CD4-positive, CD25-positive, alpha-beta regulatory T cell (primary cell): ENCODE measurements around the gene ETV6. TPM values are rescaled to one million over a fixed set of nuclear protein-coding genes. Genes with fewer than 3 reads are reported as not detected.
A peak's percentile ranks its signal among the peaks of the same experiment; 100 is the strongest.

Experiments
- ATAC-seq, 2 donors: fragments of 150-1000 bp; cut with Tn5 transposase; one replicate each; pipeline ENCODE4 v1.10.0; 2021; ENCODE audit warnings: low read depth in 2 of 2, moderate number of reproducible peaks in 2 of 2, moderate library complexity in 1 of 2
- DNase-seq, 3 donors: peaks; one replicate each; pipeline versions ENCODE4 v3.0.0 to v3.0.0-alpha.2; 2012 to 2022; ENCODE audit warnings: mixed read lengths in 1 of 3
- H3K27ac ChIP-seq: one replicate; pipeline ENCODE4 v1.7.0; 2013; ENCODE audit warnings: mild to moderate bottlenecking, low read length; ENCODE audit not compliant: insufficient read depth, poor library complexity, severe bottlenecking
- H3K27me3 ChIP-seq: one replicate; pipeline ENCODE4 v1.7.0; 2013; ENCODE audit warnings: low read length; ENCODE audit not compliant: control insufficient read depth, insufficient read depth
- H3K36me3 ChIP-seq: one replicate; pipeline ENCODE4 v1.7.0; 2013; ENCODE audit warnings: mild to moderate bottlenecking, low read length, moderate library complexity; ENCODE audit not compliant: control insufficient read depth, insufficient read depth
- H3K4me1 ChIP-seq: 2 replicates; pipeline ENCODE4 v1.7.0; 2013; ENCODE audit warnings: mild to moderate bottlenecking, low read length; ENCODE audit not compliant: insufficient read depth, control insufficient read depth, poor library complexity, severe bottlenecking
- H3K4me3 ChIP-seq: one replicate; pipeline ENCODE4 v1.7.0; 2013; ENCODE audit warnings: low read depth, mild to moderate bottlenecking, low read length, moderate library complexity
- H3K9me3 ChIP-seq, 2 experiments: 1 replicate in 1 of 2; 2 replicates in 1 of 2; pipeline ENCODE4 v1.7.0; 2013; ENCODE audit warnings: low read length in 2 of 2, mild to moderate bottlenecking in 1 of 2, moderate library complexity in 1 of 2; ENCODE audit not compliant: control insufficient read depth in 2 of 2
- H3K27ac Mint-ChIP-seq, 3 donors: one replicate each; pipeline ENCODE4 v1.8.0; 2020 to 2022; ENCODE audit warnings: mild to moderate bottlenecking in 3 of 3, mixed read lengths in 3 of 3, moderate library complexity in 2 of 3
- H3K27me3 Mint-ChIP-seq: one replicate; pipeline ENCODE4 v1.8.0; 2022; ENCODE audit warnings: mild to moderate bottlenecking, mixed read lengths
- H3K36me3 Mint-ChIP-seq: one replicate; pipeline ENCODE4 v1.8.0; 2020; ENCODE audit warnings: mixed read lengths
- H3K4me1 Mint-ChIP-seq, 4 donors: one replicate each; pipeline ENCODE4 v1.8.0; 2020 to 2022; ENCODE audit warnings: mixed read lengths in 4 of 4, mild to moderate bottlenecking in 1 of 4
- H3K4me3 Mint-ChIP-seq, 4 donors: one replicate each; pipeline ENCODE4 v1.8.0; 2020 to 2022; ENCODE audit warnings: mild to moderate bottlenecking in 4 of 4, mixed read lengths in 4 of 4, moderate library complexity in 3 of 4
- H3K9me3 Mint-ChIP-seq, 7 donors: one replicate each; pipeline ENCODE4 v1.8.0; 2020 to 2022; ENCODE audit warnings: mixed read lengths in 7 of 7, mild to moderate bottlenecking in 3 of 7, moderate library complexity in 2 of 7
- polyA plus RNA-seq, 4 donors: library from polyadenylated mRNA; unstranded; fragments of 300-500 nt; fragmentation: Illumina TruSeq; gene quantifications; one replicate each; pipeline ENCODE4 v1.2.3, GENCODE V29; 2021
- total RNA-seq: library from RNA; stranded (reverse); gene quantifications from one replicate; pipeline ENCODE4 v1.2.3, GENCODE V29; 2022

Gene ETV6
- total and polyA plus RNA-seq, 5 donors from 2014 or later = 2.5 to 62.5 (median 4.1) TPM

DNA sequence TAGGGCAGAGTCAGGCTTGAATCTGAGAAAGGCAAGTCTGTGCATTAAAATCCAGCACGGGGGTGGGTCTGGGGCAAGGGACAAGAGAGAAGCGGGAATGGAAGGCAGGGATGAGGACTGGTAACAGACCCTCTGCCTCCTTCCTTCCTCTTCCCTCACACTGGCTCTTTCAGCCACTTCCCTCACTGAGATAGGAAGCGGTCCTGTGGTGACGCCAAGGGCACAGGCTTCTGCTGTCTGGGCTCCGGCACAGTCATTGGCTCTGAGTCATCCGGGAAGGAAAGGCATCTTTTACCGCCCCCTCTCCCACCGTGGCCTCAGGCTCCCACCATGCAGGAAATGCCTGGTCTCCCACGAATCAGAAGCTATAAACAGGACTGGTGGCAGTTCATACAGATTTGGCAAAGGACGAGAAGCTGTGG is 70.2 kb downstream of the ETV6 start:
- peaks cover 0 to 24% (median 12%) of the 10 kb centered on the region in 4 donors for H3K4me1 Mint-ChIP-seq
- ATAC-seq = peak; percentile 37 to 62
- H3K9me3 Mint-ChIP-seq = peaks cover 0 to under 1% (median 0%) of the 10 kb centered on the region in 7 donors
- Histone ChIP-seq H3K36me3 (no peaks in the 10 kb centered on the region), H3K27ac (no peak overlapping the region), H3K9me3 (no peaks in the 10 kb centered on the region), H3K27me3 (no peaks in the 10 kb centered on the region), H3K4me1 (no peaks in the 10 kb centered on the region), H3K4me3 (no peak overlapping the region)
- H3K27ac Mint-ChIP-seq = peak overlapping the region in 2 of 3 donors; percentile 27 to 48
- H3K27me3 Mint-ChIP-seq = no peaks in the 10 kb centered on the region
- no peak for DNase-seq
- H3K4me3 Mint-ChIP-seq = no peak overlapping the region
- peaks cover 10% of the 10 kb centered on the region for H3K36me3 Mint-ChIP-seq

DNA sequence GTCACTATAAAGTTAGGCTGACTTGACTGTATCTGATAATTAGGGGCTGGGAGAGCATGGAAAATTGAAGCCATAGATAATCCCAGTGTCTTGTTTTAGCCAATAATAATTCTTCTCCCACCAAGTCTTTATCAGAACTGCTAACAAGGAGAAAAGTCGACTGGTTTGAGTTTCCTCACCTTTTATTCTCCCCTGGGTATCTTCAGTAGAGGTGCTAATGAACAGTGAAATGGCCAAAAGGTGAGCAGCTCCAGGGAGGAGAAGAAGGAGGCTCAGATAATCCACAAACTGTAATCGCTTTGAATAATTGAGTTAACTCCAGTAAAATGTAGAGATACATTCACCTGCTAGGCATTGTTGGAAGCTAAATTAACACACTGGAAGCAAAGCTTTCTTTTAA is 72.6 kb downstream of the ETV6 start:
- Histone ChIP-seq H3K27ac (no peak overlapping the region), H3K4me3 (no peak overlapping the region), H3K9me3 (no peaks in the 10 kb centered on the region), H3K4me1 (peaks cover 10% of the 10 kb centered on the region), H3K36me3 (no peaks in the 10 kb centered on the region), H3K27me3 (no peaks in the 10 kb centered on the region)
- H3K4me1 Mint-ChIP-seq = peaks cover 10 to 37% (median 18%) of the 10 kb centered on the region in 4 donors
- H3K27ac Mint-ChIP-seq = peak overlapping the region in 1 of 3 donors; percentile 20
- H3K27me3 Mint-ChIP-seq = no peaks in the 10 kb centered on the region
- ATAC-seq (no peak), DNase-seq (no peak)
- peaks cover 12% of the 10 kb centered on the region for H3K36me3 Mint-ChIP-seq
- H3K9me3 Mint-ChIP-seq = peaks cover 0 to 4% (median 0%) of the 10 kb centered on the region in 7 donors
- no peak overlapping the region for H3K4me3 Mint-ChIP-seq

DNA sequence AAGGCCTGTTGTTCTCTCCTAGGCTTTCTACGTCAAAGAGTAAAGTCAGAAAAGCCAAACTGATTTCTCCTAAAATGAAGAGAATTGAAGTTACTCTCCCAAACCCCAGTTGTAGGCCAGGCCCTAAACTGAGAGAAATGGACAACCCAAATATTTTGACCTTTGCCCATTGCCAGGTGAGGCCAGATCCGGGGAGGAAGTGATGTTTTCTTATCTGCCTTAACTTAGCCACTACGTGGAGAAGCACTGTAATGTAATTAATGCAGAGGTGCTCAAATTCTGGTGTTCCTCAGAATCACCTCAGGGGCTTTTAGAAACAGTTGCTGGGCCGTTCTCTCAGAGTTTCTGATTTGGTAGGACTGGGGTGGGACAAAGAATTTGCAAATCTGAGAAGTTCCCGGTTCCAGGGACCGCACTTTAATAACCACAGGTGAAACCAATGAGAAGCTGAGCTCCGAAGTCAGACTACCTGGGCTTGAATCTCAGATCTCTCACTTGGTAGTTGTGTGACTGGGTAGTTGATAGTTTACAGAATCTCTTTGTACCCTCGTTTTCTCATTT is 73.2 kb downstream of the ETV6 start:
- Mint-ChIP-seq H3K4me1 (peaks cover 14 to 42% (median 21%) of the 10 kb centered on the region in 4 donors), H3K9me3 (peaks cover 0 to 4% (median 0%) of the 10 kb centered on the region in 7 donors), H3K36me3 (peaks cover 11% of the 10 kb centered on the region), H3K27ac (peak overlapping the region in 2 of 3 donors; percentile 20 to 31), H3K4me3 (no peak overlapping the region), H3K27me3 (no peaks in the 10 kb centered on the region)
- DNase-seq (no peak), ATAC-seq (no peak)
- Histone ChIP-seq H3K36me3 (no peaks in the 10 kb centered on the region), H3K27ac (no peak overlapping the region), H3K4me1 (peaks cover 10% of the 10 kb centered on the region), H3K27me3 (no peaks in the 10 kb centered on the region), H3K4me3 (no peak overlapping the region), H3K9me3 (no peaks in the 10 kb centered on the region)

DNA sequence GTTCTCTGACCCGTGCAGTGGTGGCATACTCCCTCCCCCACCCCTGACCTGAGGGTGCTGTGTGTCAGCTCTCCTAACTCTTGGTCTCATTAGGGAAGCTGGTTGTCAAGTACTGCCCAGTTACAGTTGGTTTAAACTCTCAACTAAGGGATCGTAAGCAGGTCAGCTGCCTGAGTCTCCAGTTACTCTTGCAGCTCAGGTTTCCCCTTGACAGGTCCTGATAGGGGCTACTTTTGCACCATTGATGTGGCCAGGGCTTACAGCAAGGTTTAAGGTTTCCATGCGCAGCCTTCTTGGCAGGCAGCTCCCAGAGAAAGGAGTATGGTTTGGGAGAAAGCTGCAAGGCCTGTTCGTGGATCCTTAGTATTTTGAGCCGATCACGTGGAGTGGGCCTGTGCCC is 74.5 kb downstream of the ETV6 start:
- Mint-ChIP-seq H3K27me3 (no peaks in the 10 kb centered on the region), H3K36me3 (peaks cover 9% of the 10 kb centered on the region), H3K9me3 (peaks cover 0 to 4% (median 0%) of the 10 kb centered on the region in 7 donors), H3K4me3 (no peak overlapping the region), H3K4me1 (peaks cover 20 to 49% (median 22%) of the 10 kb centered on the region in 4 donors), H3K27ac (peak overlapping the region in 2 of 3 donors; percentile 2 to 28)
- Histone ChIP-seq H3K9me3 (no peaks in the 10 kb centered on the region), H3K4me1 (peaks cover 10% of the 10 kb centered on the region), H3K27me3 (no peaks in the 10 kb centered on the region), H3K4me3 (no peak overlapping the region), H3K27ac (no peak overlapping the region), H3K36me3 (no peaks in the 10 kb centered on the region)
- no peak for DNase-seq
- ATAC-seq = no peak

DNA sequence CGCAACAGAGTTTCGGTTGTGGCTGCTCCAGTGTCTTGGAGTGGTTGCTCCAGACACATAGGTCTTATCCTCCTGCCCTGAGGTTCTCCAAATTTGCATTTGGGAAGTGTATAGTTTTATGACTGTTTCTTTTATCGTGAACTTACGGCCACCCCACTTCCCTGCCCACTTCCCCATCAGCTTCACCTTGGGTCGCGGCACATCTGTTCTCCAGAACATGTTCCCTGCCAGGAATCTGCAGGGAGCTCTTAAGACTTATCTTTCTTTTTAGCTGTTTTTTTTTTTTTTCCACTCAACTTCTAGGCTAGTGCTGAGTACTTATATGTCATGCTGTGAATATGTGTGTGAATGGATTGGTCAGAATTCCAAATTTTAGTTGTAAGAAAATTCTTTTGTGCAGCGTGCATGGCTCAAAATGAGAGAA is 75.4 kb downstream of the ETV6 start:
- peaks cover 0 to 4% (median 0%) of the 10 kb centered on the region in 7 donors for H3K9me3 Mint-ChIP-seq
- DNase-seq (no peak), ATAC-seq (no peak)
- H3K4me1 ChIP-seq = peaks cover 14% of the 10 kb centered on the region
- no peak overlapping the region for H3K27ac ChIP-seq
- H3K4me3 ChIP-seq = no peak overlapping the region
- no peaks in the 10 kb centered on the region for H3K27me3 Mint-ChIP-seq
- H3K4me3 Mint-ChIP-seq = no peak overlapping the region
- no peaks in the 10 kb centered on the region for H3K36me3 ChIP-seq
- peaks cover 27 to 50% (median 31%) of the 10 kb centered on the region in 4 donors for H3K4me1 Mint-ChIP-seq
- no peaks in the 10 kb centered on the region for H3K9me3 ChIP-seq
- H3K36me3 Mint-ChIP-seq = peaks cover 7% of the 10 kb centered on the region
- H3K27ac Mint-ChIP-seq = peak overlapping the region in 1 of 3 donors; percentile 11
- no peaks in the 10 kb centered on the region for H3K27me3 ChIP-seq

DNA sequence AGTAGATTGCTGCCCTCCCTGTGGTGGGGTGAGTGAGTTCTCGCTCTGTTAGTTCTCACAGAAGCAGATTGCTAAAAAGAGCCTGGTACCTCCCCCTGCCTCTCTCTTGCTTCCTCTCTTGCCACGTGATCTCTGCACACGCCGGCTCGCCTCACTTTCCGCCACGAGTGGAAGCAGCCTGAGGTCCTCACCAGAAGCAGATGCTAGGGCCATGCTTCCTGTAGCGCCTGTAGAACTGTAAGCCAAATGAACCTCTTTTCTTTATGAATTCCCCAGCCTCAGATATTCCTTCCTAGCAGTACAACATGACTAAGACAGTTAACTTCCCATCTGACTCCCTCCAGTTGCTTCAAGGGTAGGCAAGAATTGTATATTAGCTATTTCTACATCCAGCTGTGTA is 76.2 kb downstream of the ETV6 start:
- H3K4me1 Mint-ChIP-seq = peaks cover 33 to 54% (median 34%) of the 10 kb centered on the region in 4 donors
- DNase-seq (no peak), ATAC-seq (no peak)
- peaks cover 7% of the 10 kb centered on the region for H3K36me3 Mint-ChIP-seq
- peak overlapping the region; percentile 1 to 54 (median 5) for H3K27ac Mint-ChIP-seq
- Histone ChIP-seq H3K4me3 (no peak overlapping the region), H3K4me1 (peaks cover 21% of the 10 kb centered on the region), H3K27ac (no peak overlapping the region), H3K27me3 (no peaks in the 10 kb centered on the region), H3K36me3 (no peaks in the 10 kb centered on the region), H3K9me3 (no peaks in the 10 kb centered on the region)
- peaks cover 0 to 4% (median 0%) of the 10 kb centered on the region in 7 donors for H3K9me3 Mint-ChIP-seq
- H3K27me3 Mint-ChIP-seq = no peaks in the 10 kb centered on the region
- H3K4me3 Mint-ChIP-seq = peak overlapping the region in 1 of 4 donors; percentile 26

DNA sequence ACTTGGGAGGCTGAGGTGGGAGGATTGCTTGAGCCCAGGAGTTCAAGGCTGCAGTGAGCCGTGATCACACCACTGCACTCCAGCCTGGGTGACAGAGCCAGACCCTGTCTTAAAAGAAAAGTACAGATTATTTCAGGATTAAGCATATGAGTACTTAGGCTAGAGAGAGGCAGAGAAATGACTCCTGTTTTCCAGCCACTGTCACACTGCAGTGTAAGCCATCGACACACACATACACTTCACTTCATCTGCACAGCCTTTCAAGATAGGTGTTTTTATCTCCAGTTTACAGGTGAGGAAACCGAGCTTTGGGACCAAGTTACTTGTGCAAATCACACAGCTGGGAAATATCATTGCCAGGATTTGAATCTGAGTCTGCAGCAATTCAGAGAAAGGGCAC is 77.2 kb downstream of the ETV6 start:
- H3K36me3 ChIP-seq = no peaks in the 10 kb centered on the region
- peaks cover 31% of the 10 kb centered on the region for H3K4me1 ChIP-seq
- Mint-ChIP-seq H3K27me3 (no peaks in the 10 kb centered on the region), H3K36me3 (peaks cover 7% of the 10 kb centered on the region), H3K9me3 (peaks cover 0 to 4% (median 0%) of the 10 kb centered on the region in 7 donors), H3K4me1 (peaks cover 43 to 60% (median 43%) of the 10 kb centered on the region in 4 donors), H3K4me3 (peak overlapping the region in 2 of 4 donors; percentile 19 to 33), H3K27ac (peak overlapping the region; percentile 1 to 52 (median 8))
- DNase-seq (no peak), ATAC-seq (no peak)
- H3K27ac ChIP-seq = no peak overlapping the region
- H3K9me3 ChIP-seq = no peaks in the 10 kb centered on the region
- no peak overlapping the region for H3K4me3 ChIP-seq
- H3K27me3 ChIP-seq = no peaks in the 10 kb centered on the region
